HG03558 (cell line): ENCODE data around the gene USP34.
A peak's percentile ranks its signal among the peaks of the same experiment; 100 is the strongest.
"Not testable (repeated sequence)": the region's sequence is repeated elsewhere in the genome, so short reads cannot be mapped to it uniquely, and the experiment has no call there.

Source experiments
- ATAC-seq: cut with Tn5 transposase; IDR thresholded peaks from one replicate; pipeline ENCODE4 v1.9.1; 2021; ENCODE audit warnings: moderate number of reproducible peaks; ENCODE audit not compliant: unreplicated experiment; ENCODE audit errors: extremely low read depth

The USP34 gene

DNA sequence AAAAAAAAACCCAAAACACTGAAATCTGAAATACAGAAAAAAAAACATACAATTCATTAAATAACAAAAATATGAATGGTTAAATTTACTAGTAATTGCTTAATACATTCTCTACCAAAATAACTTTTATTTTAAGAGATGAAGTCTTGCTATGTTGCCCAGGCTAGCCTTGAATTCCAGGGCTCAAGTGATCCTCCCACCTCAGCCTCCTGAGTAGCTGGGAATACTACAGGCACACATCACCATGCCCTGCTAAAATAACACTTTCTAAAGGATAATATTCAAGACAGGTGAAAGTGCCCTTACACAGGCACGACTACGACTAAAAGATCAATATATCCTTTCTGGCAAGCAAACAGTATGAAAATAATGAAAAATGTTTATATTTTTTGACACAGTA is 9.5 kb downstream of the USP34 start:
- no peak for ATAC-seq

DNA sequence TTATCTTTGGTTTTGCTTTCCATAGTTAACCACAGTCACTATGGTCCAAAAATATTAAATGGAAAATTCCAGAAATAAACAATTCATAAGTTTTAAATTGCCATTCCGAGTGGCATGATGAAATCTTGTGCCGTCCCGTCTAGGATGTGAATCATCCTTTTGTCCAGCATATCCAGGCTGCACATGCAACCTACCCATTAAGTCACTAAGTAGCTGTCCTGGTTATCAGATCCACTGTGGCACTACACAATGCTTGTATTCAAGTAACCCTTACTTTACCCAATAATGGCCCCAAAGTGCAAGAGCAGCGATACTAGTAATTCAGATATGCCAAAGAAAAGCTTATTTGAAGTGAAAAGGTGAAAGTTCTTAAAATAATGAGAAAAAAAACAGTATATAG is 10.7 kb downstream of the USP34 start:
- ATAC-seq = no peak

GRCh38 chr2:61456746-61457420 is 14.0 kb downstream of the USP34 start:
- ATAC-seq = no peak

DNA sequence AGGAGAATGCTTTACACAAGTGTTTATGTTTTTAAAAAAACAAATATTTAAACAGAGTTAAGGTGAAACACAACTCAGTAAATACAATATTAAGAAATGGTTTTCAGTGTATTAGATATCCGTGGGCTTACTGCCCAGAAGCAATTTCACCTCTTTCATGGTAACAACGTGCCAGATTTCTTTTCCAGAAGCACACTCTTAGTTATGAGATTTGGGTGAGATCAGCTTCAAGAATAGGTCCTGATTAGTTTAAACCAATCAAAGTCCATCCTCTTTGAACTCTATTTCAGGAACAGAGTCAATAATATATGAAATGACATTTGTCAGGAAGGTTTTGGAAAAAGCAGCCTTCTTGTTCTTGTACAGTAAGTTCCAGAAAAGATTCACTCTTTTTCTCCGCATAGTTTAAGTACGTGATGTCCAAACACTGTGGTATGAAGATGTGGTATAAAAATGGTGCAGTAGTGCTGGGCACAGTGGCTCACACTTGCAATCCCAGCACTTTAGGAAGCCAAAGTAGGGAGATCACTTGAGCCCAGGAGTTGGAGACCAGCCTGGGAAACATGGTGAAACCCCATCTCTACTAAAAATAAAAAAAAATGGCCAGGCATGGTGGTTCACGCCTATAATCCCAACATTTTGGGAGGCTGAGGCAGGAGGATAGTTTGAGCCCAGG is 14.7 kb downstream of the USP34 start:
- ATAC-seq = no peak

- ATAC-seq = not testable (repeated sequence)
Observed at GRCh38 chr2:61454972-61455371, 15.9 kb downstream of the USP34 start.

DNA sequence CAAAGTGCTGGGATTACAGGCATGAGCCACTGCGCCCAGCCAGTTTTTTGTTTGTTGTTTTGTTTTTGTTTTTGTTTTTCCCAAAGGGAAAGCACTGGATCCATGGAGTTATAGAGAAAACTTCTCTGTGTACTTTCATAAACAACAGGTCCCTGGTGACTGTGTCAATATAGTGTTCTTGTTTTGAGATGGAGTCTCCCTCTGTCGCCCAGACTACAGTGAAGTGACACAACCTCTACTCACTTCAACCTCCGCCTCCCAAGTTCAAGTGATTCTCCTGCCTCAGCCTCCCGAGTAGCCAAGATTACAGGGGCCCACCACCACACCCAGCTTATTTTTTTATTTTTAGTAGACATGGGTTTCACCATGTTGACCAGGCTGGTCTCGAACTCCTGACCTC is 16.5 kb downstream of the USP34 start:
- ATAC-seq = no peak

GRCh38 chr2:61452392-61452791 is 18.5 kb downstream of the USP34 start:
- no peak for ATAC-seq

- ATAC-seq = no peak
Observed at GRCh38 chr2:61451178-61451577, 19.7 kb downstream of the USP34 start.

DNA sequence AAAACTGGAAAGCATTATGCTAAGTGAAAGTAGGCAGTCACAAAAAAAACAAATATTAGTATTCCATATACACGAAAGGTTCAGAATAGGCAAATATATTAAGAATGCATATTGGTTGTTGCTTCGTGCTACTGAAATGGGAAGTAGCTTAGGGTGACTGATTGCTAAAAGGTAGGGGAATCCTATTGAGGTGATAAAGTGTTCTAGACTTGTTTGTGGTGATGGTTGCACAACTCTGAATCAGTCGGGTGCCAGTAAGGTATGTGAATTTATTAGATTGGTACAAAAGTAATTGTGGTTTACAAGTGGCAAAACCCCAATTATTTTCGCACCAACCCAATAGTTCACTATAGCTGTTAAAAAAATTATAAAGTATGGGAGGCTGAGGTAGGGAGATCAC is 20.7 kb downstream of the USP34 start:
- ATAC-seq = no peak

GRCh38 chr2:61448229-61448628 is 22.7 kb downstream of the USP34 start:
- ATAC-seq = no peak

DNA sequence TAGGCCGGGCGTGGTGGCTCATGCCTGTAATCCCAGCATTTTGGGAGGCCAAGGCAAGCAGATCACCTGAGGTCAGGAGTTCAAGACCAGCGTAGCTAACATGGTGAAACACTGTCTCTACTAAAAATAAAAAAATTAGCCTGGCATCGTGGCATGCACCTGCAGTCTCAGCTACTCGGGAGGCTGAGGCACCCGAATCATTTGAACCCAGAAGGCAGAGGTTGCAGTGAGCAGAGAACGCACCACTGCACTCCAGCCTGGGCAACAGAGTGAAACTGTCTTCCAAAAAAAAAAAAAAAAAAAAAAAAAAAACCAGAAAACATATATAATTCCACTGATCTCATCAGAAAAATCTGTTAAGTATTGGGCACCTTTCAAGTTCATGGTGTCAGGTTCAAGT is 23.9 kb downstream of the USP34 start:
- not testable (repeated sequence) for ATAC-seq

DNA sequence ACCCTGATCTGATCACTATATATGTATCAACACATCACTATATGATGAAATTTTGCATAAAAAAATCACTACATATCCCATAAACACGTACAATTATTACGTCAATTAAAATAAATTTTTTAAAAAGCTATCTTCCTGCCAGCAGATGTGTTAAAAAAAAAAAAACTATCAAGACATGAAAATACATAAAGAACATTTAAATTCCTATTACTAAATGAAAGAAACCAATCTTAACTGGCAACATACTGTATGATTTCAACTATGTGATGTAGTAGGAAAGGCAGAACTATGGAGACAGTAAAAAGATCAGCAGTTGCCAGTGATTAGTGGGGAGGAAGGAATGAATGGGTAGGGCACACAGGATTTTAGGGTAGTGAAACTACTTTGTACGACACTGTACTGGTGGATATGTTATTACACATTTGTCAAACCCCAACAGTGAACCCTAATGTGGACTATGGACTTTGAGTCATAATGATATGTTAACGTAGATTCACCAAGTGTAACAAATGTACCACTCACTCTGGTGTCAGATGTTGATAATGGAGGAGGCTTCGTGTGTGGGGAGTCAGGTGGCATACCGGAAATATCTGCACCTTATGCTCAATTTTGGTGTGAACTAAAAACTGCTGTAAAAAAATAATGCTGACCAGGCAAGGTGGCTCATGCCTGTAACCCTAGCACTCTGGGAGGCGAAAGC is 27.4 kb downstream of the USP34 start:
- peak; percentile 93 for ATAC-seq

DNA sequence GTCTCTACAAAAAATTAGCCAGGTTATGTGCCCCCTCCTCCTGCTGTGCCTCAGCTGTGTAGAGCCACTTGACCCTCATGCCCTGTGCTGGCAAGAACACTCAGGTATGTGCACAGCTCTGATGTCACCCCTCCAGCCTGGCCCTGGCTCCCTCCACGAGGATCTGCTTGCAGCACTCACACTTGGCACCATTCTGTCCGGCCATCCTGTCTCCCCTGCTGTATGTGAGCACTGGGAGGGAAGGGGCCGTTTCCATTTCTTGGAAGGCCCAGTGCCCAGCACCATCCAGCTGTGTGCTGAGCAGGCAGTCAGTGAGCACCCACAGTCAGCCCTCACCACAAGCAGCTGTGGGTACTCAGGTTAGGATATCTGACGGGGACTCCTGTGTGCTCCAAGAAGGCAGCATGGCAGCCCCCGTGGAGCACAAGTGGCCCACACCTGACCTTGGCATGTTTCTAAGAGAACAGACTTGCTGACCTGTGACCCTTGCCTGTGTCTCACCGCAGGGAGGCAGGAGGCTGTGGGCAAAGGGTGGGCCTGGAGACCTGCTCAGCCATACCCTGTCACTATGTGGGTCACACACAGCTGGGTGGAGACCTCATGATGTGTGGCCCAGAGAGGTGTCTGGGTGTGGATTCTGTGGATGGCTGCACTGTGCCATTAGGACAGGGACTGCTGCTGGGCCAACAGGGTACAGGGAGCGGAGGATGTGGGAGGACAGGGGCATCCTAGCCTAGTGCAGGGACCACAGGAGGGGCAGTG is 31.5 kb downstream of the USP34 start:
- no peak for ATAC-seq

DNA sequence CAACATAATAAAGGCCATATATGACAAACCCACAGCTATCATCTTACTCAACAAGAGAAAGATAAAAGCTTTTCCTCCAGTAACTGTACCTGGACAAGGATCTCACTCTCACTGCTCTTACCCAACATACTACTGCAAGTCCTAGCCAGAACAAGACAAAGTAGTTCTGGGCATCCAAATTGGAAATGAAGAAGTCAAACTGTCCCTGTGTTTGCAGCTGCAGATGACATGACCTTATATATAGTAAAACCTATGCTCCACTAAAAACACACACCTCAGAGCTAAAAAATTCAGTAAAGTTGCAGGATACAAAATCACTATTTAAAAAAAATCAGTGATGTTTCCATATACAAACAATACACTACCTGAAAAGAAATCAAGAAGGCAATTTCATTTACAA is 32.2 kb downstream of the USP34 start:
- no peak for ATAC-seq

- ATAC-seq = no peak
Observed at GRCh38 chr2:61437170-61437569, 33.7 kb downstream of the USP34 start.

DNA sequence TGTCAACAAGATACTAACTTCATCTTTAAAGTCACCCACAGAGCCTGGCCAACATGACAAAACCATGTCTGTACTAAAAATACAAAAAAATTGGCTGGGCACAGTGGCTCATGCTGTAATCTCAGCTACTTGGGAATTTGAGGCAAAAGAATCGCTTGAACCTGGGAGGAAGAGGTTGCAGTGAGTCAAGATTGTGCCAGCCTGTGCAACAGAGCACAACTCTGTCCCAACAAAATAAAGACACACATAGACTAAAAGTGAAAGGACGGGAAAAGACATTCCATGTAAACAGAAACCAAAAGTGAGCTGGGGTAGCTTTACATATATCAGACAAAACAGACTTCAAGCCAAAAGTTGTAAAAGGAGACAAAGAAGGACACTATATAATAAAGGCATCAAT is 34.8 kb downstream of the USP34 start:
- ATAC-seq = no peak

DNA sequence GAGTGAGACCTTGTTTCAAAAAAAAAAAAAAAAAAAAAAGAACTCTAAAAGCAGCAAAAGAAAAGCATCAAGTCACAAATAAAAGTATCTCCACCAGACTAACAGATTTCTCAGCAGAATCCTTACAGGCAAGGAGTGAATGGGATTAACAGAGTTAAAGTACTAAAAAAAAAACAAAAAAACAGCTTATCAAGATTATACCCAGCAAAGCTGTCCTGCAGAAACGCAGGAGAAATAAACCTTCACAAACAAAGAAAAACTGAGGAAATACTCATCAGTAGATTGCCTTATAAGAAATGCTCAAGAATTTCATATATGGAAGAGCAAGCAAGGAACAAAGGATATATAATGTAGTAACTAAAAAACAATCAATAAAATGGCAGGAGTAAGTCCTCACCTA is 35.6 kb downstream of the USP34 start:
- no peak for ATAC-seq

DNA sequence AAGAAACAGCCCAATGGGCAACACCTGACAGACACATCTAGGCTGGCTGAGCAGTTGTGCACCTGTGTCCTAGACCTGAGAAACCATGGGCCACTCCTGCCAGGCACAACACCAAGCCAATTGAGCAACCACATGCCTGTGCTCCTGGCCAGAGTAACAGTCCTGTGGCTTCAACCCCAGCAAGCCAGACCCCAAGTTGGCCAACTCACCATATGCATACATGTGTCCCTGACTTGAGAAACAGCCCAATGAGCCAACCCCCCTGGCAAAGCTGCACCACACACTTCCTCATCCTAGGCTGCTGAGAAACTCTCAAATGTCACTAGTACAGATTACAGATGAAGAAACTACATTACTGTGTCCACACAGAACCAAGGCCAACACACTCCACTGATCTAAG is 36.6 kb downstream of the USP34 start:
- ATAC-seq = no peak

DNA sequence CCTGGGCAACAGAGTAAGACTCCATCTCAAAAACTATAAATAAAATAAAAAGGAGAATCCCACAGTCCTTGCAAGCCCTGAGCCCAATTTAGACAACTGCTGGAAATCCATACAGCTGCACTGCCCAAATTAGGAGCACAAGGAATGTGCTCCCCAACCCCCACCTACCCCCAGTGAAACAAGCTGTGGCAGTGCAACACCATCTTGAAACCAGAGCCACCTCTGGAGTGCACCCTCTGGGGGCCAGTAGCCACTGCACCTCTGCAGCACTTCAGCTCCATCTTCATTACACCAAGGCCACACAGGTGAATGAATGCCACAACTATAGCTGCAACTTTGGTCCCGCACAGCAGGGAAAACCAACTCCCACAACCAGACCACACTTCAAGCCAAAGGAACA is 37.3 kb downstream of the USP34 start:
- no peak for ATAC-seq

DNA sequence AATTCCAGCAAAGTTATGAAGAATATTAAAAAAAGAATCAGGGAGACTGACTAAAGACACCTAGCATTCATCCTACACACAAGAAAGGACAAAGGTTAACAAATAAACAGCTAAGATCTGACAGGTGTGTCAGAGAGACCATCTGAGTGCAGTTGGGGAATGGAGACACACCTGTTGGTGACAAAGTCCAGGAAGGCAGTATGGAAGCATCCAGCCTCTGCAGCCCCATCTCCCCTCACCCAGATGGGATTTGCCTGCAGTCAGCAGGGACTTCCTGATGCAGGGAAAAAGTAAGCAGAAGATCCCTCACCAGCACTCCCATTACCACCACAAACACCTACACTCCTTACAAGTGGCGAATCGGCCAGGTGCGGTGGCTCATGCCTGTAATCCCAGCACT is 37.9 kb downstream of the USP34 start:
- no peak for ATAC-seq

- no peak for ATAC-seq
Observed at GRCh38 chr2:61431345-61431744, 39.5 kb downstream of the USP34 start.
